Hematopoietic multipotent progenitor cell treated with erythropoietin and hydrocortisone succinate and interleukin-3 and kit ligand, for 4 days (in vitro differentiated cells): ENCODE results near the gene UBE2N.

Experiments
- DNase-seq: peaks from one replicate; pipeline ENCODE4 v3.0.0-alpha.2; 2015

UBE2N gene

DNA sequence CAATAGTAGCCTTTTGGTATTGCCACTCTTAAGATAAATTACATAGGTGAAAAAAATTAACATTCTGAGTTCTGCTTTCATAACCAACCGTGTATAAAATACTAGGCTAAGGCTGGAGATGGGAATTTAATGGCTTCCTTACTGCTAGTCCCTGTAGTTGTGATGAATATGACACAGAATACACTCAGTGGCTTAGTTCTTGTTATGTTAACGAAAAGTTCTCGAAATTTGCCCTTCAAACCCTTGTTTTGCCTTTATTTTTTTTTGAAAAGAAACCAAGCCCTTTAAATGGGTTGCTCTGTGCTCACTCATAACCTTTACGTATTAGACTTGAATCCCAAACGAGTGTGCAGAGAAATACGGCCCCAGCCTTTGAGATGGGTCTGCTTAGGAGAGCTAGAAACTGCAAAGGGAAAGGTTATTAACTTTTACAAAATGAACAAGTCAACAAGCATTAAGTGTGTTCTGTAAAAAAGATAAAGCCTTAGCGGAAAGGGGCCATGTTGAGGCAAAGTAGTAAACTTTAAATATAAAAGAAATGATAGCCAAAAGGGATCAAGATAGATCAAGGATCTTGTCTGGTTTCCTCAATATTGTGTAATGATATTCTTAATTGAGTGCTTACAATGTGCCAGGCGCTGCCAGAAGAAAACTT is 62.3 kb downstream of the UBE2N start:
- DNase-seq, result peak; percentile 39

DNA sequence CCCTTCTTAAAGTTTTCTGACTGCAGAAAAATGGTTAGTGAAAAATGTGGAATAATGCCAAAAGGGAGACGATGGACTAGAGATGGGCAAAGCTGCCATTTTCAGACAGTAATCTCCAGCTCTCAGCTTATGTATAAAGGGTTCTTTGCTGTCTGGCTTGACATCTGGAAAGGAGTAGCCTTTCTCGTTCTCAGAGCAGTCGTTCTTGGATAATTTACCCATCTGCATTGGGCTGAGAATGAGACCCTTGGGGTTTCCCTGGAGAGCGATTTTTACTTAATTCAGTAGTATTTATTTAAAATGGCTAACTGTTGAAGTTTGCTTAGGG is 62.8 kb downstream of the UBE2N start:
- DNase-seq, result peak; percentile 55

DNA sequence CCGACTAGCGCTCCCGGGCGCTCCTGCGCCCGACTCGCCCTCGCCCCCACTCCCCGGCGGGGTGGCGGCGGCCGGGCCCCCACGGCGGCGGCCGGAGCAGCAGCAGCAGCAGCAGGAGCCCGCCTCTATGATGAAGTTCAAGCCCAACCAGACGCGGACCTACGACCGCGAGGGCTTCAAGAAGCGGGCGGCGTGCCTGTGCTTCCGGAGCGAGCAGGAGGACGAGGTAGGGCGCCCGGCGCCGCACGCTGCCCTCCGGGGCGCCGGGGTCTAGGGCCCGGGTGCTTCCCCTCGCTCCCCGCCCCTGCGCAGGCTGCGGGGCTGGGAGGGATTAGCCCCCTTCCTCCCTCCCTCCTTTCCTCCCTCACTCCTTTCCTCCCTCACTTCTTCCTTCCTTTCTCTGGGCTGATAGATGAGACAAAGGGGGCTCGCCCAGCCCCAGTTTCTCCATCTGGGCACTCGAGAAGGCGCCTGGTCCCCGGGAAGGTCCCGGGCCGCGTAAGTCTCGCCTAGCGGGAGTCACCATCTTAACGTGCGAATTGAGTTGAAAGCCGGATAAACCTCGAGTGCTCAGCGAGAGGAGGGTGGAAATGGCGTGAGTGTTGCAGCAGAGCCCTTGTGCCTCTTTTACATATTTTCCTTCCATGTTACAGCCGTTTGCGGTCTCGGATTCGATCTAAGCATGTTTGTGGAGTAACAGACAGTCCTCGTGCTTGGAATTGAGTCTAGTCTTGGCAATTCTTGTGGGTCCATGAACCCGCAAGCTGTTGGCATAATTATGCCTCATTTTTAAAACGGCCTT is 63.4 kb downstream of the UBE2N start:
- DNase-seq, result peak; percentile 83

- DNase-seq, result peak; percentile 97
Measured at GRCh38 chr12:93377252-93378195, 64.2 kb downstream of the UBE2N start, which contains the start of gene NUDT4. NUDT4 (plus strand) TSS chr12:93377925; CDS start chr12:93378323, 398 bp downstream.

- peak; percentile 43 for DNase-seq
Measured at GRCh38 chr12:93376436-93377251, 65.1 kb downstream of the UBE2N start.

GRCh38 chr12:93375906-93376305 is 65.8 kb downstream of the UBE2N start:
- no peak for DNase-seq

DNA sequence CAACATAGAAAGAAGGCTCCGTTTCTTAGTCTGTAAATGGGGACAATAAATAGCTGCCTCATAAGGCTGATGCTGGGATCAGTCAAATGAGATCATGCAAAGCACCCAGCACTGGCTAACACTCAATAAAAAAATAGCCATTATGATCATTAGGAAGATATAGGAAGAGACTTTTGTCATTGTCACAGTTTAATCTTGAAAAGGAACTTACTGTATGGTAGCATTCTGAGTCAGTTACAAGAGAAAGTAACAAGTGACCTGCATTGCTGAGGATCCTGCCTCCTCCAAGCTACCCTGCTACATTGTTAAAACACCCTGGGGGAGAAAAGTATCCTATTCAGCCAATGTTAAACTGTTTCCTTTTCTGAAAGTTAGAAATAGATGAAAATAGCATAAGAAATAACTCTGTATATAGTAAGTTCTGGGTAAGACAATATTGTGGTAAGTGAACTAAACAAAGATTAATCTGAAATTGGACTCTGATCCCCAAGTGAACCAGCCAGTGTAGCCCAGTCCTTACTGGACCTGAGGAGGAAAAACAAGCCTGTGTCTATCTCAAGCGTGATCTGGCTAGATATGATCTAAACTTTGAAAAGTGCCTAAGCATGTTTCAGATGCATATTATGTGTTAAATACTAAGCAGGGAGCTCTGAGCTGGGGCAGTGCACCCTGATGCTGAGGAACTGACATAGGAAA is 67.6 kb downstream of the UBE2N start:
- DNase-seq, result peak; percentile 34

DNA sequence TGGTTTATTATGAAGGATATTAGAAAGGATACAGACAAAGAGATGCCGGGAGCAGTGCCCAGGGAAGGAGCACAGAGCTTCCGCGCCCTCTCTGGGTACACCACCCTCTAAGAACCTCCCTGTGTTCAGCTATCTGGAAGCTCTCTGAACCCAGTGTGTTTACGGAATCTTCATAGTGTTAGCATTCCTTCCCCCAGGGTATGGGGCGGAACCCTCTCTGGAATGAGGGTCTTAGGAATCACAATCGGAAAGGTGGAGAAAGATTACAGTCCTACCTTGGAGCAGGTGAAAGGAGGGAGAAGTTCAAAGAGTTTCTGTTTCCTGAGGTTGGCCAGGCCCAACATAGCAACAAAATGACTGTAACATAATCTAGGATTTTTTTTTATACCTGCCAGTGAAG is 70.8 kb downstream of the UBE2N start:
- no peak for DNase-seq

GRCh38 chr12:93369505-93369904 is 72.2 kb downstream of the UBE2N start:
- DNase-seq, result no peak

- no peak for DNase-seq
Measured at GRCh38 chr12:93368766-93369165, 73.0 kb downstream of the UBE2N start.

DNA sequence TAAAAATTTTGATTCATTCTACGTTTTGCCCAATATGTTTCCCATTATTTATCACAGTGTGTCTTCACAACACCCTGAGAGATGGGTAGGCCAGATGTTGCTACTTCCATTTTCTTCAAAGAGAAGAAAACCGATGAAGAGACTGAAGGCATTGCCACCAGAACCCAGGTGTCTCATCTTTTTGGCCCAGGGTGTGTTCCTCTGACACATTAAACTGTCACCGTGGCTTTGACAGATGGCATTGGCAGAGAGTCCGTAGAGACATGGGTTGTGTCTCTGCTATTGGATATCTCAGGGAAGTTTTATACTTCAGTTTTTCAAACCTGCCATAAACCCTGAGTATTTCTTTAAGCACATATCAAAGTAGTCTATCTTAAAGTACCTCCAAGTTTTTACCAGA is 75.3 kb downstream of the UBE2N start:
- no peak for DNase-seq

- DNase-seq, result no peak
Measured at GRCh38 chr12:93365616-93366405, 75.9 kb downstream of the UBE2N start.

DNA sequence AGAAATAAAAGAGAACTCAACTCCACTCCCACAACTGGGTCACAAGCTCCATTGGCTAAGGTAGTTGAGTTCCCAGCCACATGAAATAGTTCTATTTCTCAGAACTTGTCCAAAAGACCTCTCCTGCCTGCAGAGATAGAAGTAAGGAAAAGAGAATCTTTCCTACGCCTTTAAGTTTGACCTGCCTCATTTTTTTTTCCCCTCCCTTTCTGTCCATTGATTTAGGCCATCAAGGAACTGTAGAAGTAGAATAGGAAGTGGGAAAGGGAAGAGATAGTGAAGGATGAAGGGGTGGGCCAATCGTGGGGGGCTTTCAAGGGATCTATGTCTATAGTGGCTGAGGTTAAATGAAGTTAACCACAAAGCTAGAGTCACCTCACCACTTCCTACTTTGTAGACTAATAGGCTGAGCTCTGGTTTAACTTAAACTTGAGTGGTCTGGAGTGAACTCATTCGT is 77.9 kb downstream of the UBE2N start:
- DNase-seq, result peak; percentile 81

DNA sequence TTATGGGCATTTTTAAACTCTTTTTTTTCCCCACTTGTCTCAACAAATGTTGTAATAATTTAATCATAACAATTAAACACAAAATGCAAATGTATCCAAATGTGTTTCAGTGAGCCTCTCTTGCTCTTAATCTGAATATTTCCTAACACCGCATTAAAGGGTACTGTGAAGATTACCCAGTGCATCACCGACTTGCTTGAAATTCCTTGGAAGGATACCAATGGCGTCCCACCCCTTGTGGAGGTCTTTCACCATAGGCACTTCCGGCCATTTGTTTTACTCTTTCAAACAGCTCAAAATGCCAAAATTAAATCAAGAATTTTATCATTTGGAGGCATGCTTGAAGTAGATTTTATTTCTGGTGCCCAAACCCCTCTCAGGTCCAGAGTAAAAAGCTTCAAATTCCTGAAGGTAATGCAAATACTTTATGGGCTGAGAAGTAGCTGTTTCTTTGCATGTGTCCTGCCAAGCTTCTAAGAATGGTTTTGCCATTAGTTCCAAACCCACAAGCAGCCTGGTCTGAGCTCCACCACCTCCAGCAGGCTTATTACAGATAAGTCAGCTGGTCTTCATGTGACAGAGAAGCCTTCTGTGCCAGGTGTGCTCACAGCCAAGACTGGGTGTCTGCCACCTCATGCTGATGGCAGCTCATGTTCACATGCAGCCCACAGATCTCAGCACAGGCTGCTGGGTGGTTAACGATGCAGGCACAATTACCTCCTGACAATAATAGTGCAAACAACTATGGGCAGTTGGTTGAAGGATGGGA is 80.4 kb downstream of the UBE2N start:
- DNase-seq, result peak; percentile 50

- DNase-seq, result no peak
Measured at GRCh38 chr12:93360688-93361087, 81.1 kb downstream of the UBE2N start.

DNA sequence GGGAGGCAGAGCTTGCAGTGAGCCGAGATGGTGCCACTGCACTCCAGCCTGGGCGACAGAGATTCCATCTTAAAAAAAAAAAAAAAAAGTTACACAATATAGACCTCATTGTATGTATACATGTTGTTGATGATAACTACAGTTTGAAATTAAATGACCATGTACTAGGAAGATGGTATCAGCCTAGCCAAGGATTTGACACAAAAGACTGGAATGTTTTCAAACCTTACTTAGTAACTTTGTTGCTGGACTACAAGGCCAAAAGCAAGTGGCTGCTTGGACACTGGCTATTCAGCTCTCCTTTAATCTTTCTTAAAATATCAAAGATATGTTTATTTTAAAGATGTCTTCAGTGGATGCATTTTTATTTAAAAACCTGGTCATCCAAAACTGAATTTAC is 82.9 kb downstream of the UBE2N start:
- DNase-seq, result no peak

DNA sequence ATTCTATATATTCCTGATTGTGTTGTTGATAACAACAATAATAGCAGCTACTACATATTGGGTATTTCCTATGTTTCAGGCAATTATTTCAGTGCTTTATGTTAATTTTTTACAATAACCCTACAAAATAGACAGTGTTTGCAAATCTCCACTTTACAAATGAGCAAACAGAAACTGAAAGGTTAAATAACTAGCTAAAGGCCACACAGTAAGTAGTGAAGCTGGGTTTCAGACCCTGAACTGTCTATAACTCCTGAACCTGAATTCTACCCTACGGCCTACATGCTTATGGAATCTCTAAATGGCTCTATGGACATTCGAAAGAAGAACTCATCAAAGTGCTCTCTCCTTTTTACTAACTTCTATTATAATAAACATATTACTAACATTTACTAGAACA is 83.7 kb downstream of the UBE2N start:
- DNase-seq, result no peak

DNA sequence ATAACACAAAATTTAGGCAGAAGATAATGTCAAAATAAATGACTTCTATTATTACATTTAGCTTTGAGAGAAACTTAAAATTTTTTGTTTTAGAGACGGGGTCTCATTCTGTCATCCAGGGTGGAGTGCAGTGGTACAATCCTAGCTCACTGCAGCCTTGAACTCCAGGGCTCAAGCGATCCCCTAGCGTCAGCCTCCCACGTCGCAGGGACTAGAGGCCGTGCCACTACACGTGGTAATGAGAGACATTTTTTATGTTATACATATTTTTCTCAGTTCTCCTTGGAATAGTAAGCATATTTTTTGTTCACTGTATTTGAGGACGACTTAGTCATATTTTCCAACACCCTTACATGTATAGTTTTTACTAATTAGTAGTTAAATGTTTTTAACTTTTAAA is 85.5 kb downstream of the UBE2N start:
- no peak for DNase-seq
